Cardiac muscle cell (in vitro differentiated cells and primary cell): ENCODE data around the gene TEAD3. TPM values are rescaled to one million over a fixed set of nuclear protein-coding genes. Genes with fewer than 3 reads are reported as not detected.

Experiments used
- DNase-seq, 2 donors: peaks; one replicate each; pipeline versions ENCODE4 v3.0.0 to v3.0.0-alpha.2; 2010 to 2017; ENCODE audit warnings: low read depth in 1 of 2, low spot score in 1 of 2
- H3K27ac ChIP-seq: fragments of 200-600 bp; sonication (generic); 2 replicates; pipeline ENCODE4 v1.5.1; 2016
- H3K27me3 ChIP-seq: fragments of 200-600 bp; sonication (generic); 2 replicates; pipeline ENCODE4 v1.6.0; 2016; ENCODE audit warnings: control low read depth
- H3K36me3 ChIP-seq: fragments of 200-600 bp; sonication (generic); 2 replicates; pipeline ENCODE4 v1.5.1; 2016; ENCODE audit warnings: control low read depth
- H3K4me1 ChIP-seq: fragments of 200-600 bp; sonication (generic); 2 replicates; pipeline ENCODE4 v1.8.1; 2017; ENCODE audit warnings: low read depth, mild to moderate bottlenecking, mixed run types
- H3K4me3 ChIP-seq: fragments of 200-600 bp; sonication (generic); 2 replicates; pipeline ENCODE4 v1.5.1; 2016; ENCODE audit warnings: mild to moderate bottlenecking
- H3K9me3 ChIP-seq: fragments of 200-600 bp; sonication (generic); 2 replicates; pipeline ENCODE4 v1.5.1; 2017; ENCODE audit warnings: low read depth, mild to moderate bottlenecking, control low read depth
- CTCF ChIP-seq: IDR thresholded peaks from 2 replicates; pipeline ENCODE4 v1.5.1; 2012; ENCODE audit warnings: low read depth, mild to moderate bottlenecking, low read length
- polyA plus RNA-seq: library from polyadenylated mRNA; unstranded; fragments of >200 nt; fragmentation: Nextera tagmentation; extraction: Ambion mirVana; gene quantifications from 2 replicates; pipeline ENCODE4 v1.2.1, GENCODE V29; 2016
- total RNA-seq: library from RNA; depleted of rRNA; stranded (reverse); fragments of >200 nt; gene quantifications from 2 replicates; pipeline ENCODE4 v1.2.3, GENCODE V29; 2016

The TEAD3 gene
- total and polyA plus RNA-seq, 2 experiments from 2014 or later, result 64.0 to 98.6 TPM

GRCh38 chr6:35492258-35492973 is 4.5 kb downstream of the TEAD3 start:
- Histone ChIP-seq H3K4me3 (peak overlapping the region; percentile 1), H3K27ac (peak overlapping the region; percentile 98)

GRCh38 chr6:35491558-35492257 is 5.2 kb downstream of the TEAD3 start:
- peaks cover 63% of the 10 kb centered on the region for H3K4me1 ChIP-seq
- H3K9me3 ChIP-seq, result no peaks in the 10 kb centered on the region
- peak overlapping the region; percentile 98 for H3K27ac ChIP-seq
- peak in 1 of 2 donors; percentile 49 for DNase-seq
- TF ChIP-seq CTCF, result no peak
- H3K4me3 ChIP-seq, result peak overlapping the region; percentile 1
- H3K27me3 ChIP-seq, result no peaks in the 10 kb centered on the region
- H3K36me3 ChIP-seq, result no peaks in the 10 kb centered on the region

More at GRCh38 chr6:35492258-35492973, 4.5 kb downstream of the TEAD3 start:
- Histone ChIP-seq H3K9me3 (no peaks in the 10 kb centered on the region), H3K27me3 (no peaks in the 10 kb centered on the region), H3K4me1 (peaks cover 63% of the 10 kb centered on the region), H3K36me3 (no peaks in the 10 kb centered on the region)
- TF ChIP-seq CTCF, result no peak
- no peak for DNase-seq

GRCh38 chr6:35490821-35491557 is 5.9 kb downstream of the TEAD3 start:
- H3K27ac ChIP-seq, result peak overlapping the region; percentile 98

GRCh38 chr6:35489995-35490791 is 6.7 kb downstream of the TEAD3 start:
- Histone ChIP-seq H3K9me3 (no peaks in the 10 kb centered on the region), H3K27ac (peak overlapping the region; percentile 98), H3K4me3 (peak overlapping the region; percentile 22), H3K36me3 (no peaks in the 10 kb centered on the region), H3K27me3 (no peaks in the 10 kb centered on the region), H3K4me1 (peaks cover 67% of the 10 kb centered on the region)
- DNase-seq, result peak; percentile 71 to 95
- TF ChIP-seq CTCF, result no peak

More at GRCh38 chr6:35490821-35491557, 5.9 kb downstream of the TEAD3 start:
- DNase-seq, result no peak
- no peaks in the 10 kb centered on the region for H3K36me3 ChIP-seq
- TF ChIP-seq CTCF, result no peak
- no peaks in the 10 kb centered on the region for H3K27me3 ChIP-seq
- H3K4me1 ChIP-seq, result peaks cover 65% of the 10 kb centered on the region
- peak overlapping the region; percentile 22 for H3K4me3 ChIP-seq
- H3K9me3 ChIP-seq, result no peaks in the 10 kb centered on the region

- H3K9me3 ChIP-seq, result no peaks in the 10 kb centered on the region
- no peaks in the 10 kb centered on the region for H3K27me3 ChIP-seq
- no peak for DNase-seq
- no peak for TF ChIP-seq CTCF
- H3K36me3 ChIP-seq, result no peaks in the 10 kb centered on the region
- H3K27ac ChIP-seq, result peak overlapping the region; percentile 98
- no peak overlapping the region for H3K4me3 ChIP-seq
- H3K4me1 ChIP-seq, result peaks cover 66% of the 10 kb centered on the region
These were observed 7.8 kb downstream of the TEAD3 start for GRCh38 chr6:35489066-35489465.
